Tibial artery (tissue), 4 donors: ENCODE data around the gene MYRIP.

Experiments used
- DNase-seq, 2 donors: peaks; one replicate each; pipeline ENCODE4 v3.0.0-alpha.2; 2019
- H3K27ac ChIP-seq, 2 donors: fragments of 200-600 bp; sonication (generic) in 1 of 2; 1 replicate in 1 of 2; 2 replicates in 1 of 2; pipeline ENCODE4 v1.5.1; 2018 to 2019; ENCODE audit warnings: mild to moderate bottlenecking in 1 of 2
- H3K27me3 ChIP-seq, 2 donors: fragments of 200-600 bp; sonication (generic) in 1 of 2; one replicate each; pipeline versions ENCODE4 v1.5.1 to v1.6.0; 2016 to 2019
- H3K36me3 ChIP-seq, 3 donors: fragments of 200-600 bp; sonication (generic) in 2 of 3; one replicate each; pipeline ENCODE4 v1.5.1; 2016 to 2019; ENCODE audit warnings: mild to moderate bottlenecking in 2 of 3
- H3K4me1 ChIP-seq, 4 donors: fragments of 200-600 bp; sonication (generic) in 2 of 4; 1 replicate in 3 of 4; 2 replicates in 1 of 4; pipeline ENCODE4 v1.5.1; 2016 to 2019
- H3K4me3 ChIP-seq, 2 donors: fragments of 200-600 bp; sonication (generic) in 1 of 2; 1 replicate in 1 of 2; 2 replicates in 1 of 2; pipeline ENCODE4 v1.5.1; 2018 to 2019; ENCODE audit warnings: mild to moderate bottlenecking in 2 of 2
- H3K9me3 ChIP-seq, 3 donors: fragments of 200-600 bp; sonication (generic) in 1 of 3; one replicate each; pipeline ENCODE4 v1.5.1; 2016 to 2019
- CTCF ChIP-seq, 2 experiments: fragments of 200-600 bp in 1 of 2; fragments of 450-650 bp in 1 of 2; IDR thresholded peaks; one replicate each; pipeline ENCODE4 v1.5.1; 2017 to 2019; ENCODE audit warnings: antibody characterized with exemption in 2 of 2, mild to moderate bottlenecking in 1 of 2, moderate library complexity in 1 of 2
- intact Hi-C: fragments of 100-400 bp; cut with DNase I; formaldehyde crosslinking; loops from one replicate; pipeline ENCODE4 v1.15.0; 2023; ENCODE audit warnings: low total_unique reads

Gene MYRIP

GRCh38 chr3:39849992-39850715 lies 40.7 kb downstream of the MYRIP start:
- H3K27ac ChIP-seq, result no peak overlapping the region
- no peaks in the 10 kb centered on the region for H3K36me3 ChIP-seq
- peaks cover 0 to 4% (median 0%) of the 10 kb centered on the region in 3 donors for H3K9me3 ChIP-seq
- H3K4me3 ChIP-seq, result no peak overlapping the region
- intact Hi-C loops, result no loop called here
- DNase-seq, result no peak
- no peaks in the 10 kb centered on the region for H3K27me3 ChIP-seq
- H3K4me1 ChIP-seq, result peaks cover 0 to 20% (median 2%) of the 10 kb centered on the region in 4 donors
- TF ChIP-seq CTCF (IDR thresholded peaks at IDR 0.05), result no peak

GRCh38 chr3:39850716-39851032 lies 41.3 kb downstream of the MYRIP start:
- no peak for TF ChIP-seq CTCF (IDR thresholded peaks at IDR 0.05)
- Histone ChIP-seq H3K4me1 (peaks cover 0 to 20% (median 2%) of the 10 kb centered on the region in 4 donors), H3K27me3 (no peaks in the 10 kb centered on the region), H3K36me3 (no peaks in the 10 kb centered on the region), H3K4me3 (no peak overlapping the region), H3K27ac (no peak overlapping the region), H3K9me3 (peaks cover 0 to 4% (median 0%) of the 10 kb centered on the region in 3 donors)
- intact Hi-C loops, result no loop called here
- DNase-seq, result no peak

GRCh38 chr3:39855517-39855916 lies 46.1 kb downstream of the MYRIP start:
- H3K4me1 ChIP-seq, result peaks cover 0 to 6% (median 0%) of the 10 kb centered on the region in 4 donors
- H3K36me3 ChIP-seq, result no peaks in the 10 kb centered on the region
- DNase-seq, result no peak
- H3K4me3 ChIP-seq, result no peak overlapping the region
- intact Hi-C loops, result no loop called here
- no peak for TF ChIP-seq CTCF (IDR thresholded peaks at IDR 0.05)
- H3K27me3 ChIP-seq, result no peaks in the 10 kb centered on the region
- no peak overlapping the region for H3K27ac ChIP-seq
- H3K9me3 ChIP-seq, result peaks cover 0 to 4% (median 0%) of the 10 kb centered on the region in 3 donors

- intact Hi-C loops, result no loop called here
- no peak for TF ChIP-seq CTCF (IDR thresholded peaks at IDR 0.05)
- H3K9me3 ChIP-seq, result no peaks in the 10 kb centered on the region
- H3K4me1 ChIP-seq, result no peaks in the 10 kb centered on the region
- H3K36me3 ChIP-seq, result no peaks in the 10 kb centered on the region
- no peaks in the 10 kb centered on the region for H3K27me3 ChIP-seq
- no peak overlapping the region for H3K27ac ChIP-seq
- no peak overlapping the region for H3K4me3 ChIP-seq
- DNase-seq, result no peak
Measured at GRCh38 chr3:39869890-39870289, 60.5 kb downstream of the MYRIP start.

GRCh38 chr3:39870706-39871105 lies 61.3 kb downstream of the MYRIP start:
- DNase-seq, result no peak
- H3K4me3 ChIP-seq, result no peak overlapping the region
- TF ChIP-seq CTCF (IDR thresholded peaks at IDR 0.05), result no peak
- no peaks in the 10 kb centered on the region for H3K27me3 ChIP-seq
- H3K36me3 ChIP-seq, result no peaks in the 10 kb centered on the region
- H3K4me1 ChIP-seq, result no peaks in the 10 kb centered on the region
- H3K27ac ChIP-seq, result no peak overlapping the region
- intact Hi-C loops, result no loop called here
- H3K9me3 ChIP-seq, result no peaks in the 10 kb centered on the region

GRCh38 chr3:39879581-39879980 lies 70.2 kb downstream of the MYRIP start:
- Histone ChIP-seq H3K9me3 (no peaks in the 10 kb centered on the region), H3K36me3 (no peaks in the 10 kb centered on the region), H3K27ac (no peak overlapping the region), H3K27me3 (no peaks in the 10 kb centered on the region), H3K4me1 (no peaks in the 10 kb centered on the region), H3K4me3 (no peak overlapping the region)
- intact Hi-C loops, result no loop called here
- TF ChIP-seq CTCF (IDR thresholded peaks at IDR 0.05), result no peak
- no peak for DNase-seq
